HL-60 (cell line): ENCODE results near the gene CRIM1.

ENCODE experiments used
- GABPA ChIP-seq: IDR thresholded peaks from 2 replicates; pipeline ENCODE4 v1.6.1; 2012; ENCODE audit warnings: low read depth
- TF ChIP-seq, protein P1 (sequence below): IDR thresholded peaks from one replicate; pipeline ENCODE4 v1.5.1; 2011; ENCODE audit warnings: low read length, control low read depth, inconsistent platforms; ENCODE audit not compliant: insufficient read depth
- TF ChIP-seq, protein P2 (sequence below): IDR thresholded peaks from 2 replicates; pipeline ENCODE4 v1.6.1; 2012; ENCODE audit warnings: low read depth; ENCODE audit not compliant: insufficient replicate concordance

DNA sequence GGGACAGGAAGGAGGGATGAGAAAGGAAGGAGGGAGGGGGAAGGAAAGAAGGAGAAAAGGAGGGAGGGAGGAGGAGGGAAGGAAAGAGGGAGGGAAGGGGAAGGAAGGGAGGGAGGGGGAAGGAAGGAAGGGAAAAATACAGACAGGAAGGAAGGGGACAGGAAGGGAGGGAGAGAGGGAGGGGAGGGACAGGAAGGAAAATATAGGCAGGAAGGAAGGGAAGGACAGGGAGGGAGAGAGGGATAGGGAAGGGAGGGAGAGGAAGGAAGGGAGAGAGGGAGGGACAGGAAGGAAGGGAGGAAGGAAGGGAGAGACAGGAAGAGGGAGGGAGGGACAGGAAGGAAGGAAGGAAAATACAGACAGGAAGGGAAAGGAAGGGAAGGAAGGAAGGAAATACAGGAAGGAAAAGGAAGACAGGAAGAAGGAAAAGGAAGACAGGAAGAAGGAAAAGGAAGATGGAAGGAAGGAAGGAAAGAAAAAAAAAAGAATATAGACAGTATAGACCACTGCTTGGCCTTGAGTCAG lies 178.8 kb downstream of the CRIM1 start:
- TF ChIP-seq, protein P1, sequence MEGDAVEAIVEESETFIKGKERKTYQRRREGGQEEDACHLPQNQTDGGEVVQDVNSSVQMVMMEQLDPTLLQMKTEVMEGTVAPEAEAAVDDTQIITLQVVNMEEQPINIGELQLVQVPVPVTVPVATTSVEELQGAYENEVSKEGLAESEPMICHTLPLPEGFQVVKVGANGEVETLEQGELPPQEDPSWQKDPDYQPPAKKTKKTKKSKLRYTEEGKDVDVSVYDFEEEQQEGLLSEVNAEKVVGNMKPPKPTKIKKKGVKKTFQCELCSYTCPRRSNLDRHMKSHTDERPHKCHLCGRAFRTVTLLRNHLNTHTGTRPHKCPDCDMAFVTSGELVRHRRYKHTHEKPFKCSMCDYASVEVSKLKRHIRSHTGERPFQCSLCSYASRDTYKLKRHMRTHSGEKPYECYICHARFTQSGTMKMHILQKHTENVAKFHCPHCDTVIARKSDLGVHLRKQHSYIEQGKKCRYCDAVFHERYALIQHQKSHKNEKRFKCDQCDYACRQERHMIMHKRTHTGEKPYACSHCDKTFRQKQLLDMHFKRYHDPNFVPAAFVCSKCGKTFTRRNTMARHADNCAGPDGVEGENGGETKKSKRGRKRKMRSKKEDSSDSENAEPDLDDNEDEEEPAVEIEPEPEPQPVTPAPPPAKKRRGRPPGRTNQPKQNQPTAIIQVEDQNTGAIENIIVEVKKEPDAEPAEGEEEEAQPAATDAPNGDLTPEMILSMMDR = no peak
- no peak for TF ChIP-seq GABPA
- TF ChIP-seq, protein P2, sequence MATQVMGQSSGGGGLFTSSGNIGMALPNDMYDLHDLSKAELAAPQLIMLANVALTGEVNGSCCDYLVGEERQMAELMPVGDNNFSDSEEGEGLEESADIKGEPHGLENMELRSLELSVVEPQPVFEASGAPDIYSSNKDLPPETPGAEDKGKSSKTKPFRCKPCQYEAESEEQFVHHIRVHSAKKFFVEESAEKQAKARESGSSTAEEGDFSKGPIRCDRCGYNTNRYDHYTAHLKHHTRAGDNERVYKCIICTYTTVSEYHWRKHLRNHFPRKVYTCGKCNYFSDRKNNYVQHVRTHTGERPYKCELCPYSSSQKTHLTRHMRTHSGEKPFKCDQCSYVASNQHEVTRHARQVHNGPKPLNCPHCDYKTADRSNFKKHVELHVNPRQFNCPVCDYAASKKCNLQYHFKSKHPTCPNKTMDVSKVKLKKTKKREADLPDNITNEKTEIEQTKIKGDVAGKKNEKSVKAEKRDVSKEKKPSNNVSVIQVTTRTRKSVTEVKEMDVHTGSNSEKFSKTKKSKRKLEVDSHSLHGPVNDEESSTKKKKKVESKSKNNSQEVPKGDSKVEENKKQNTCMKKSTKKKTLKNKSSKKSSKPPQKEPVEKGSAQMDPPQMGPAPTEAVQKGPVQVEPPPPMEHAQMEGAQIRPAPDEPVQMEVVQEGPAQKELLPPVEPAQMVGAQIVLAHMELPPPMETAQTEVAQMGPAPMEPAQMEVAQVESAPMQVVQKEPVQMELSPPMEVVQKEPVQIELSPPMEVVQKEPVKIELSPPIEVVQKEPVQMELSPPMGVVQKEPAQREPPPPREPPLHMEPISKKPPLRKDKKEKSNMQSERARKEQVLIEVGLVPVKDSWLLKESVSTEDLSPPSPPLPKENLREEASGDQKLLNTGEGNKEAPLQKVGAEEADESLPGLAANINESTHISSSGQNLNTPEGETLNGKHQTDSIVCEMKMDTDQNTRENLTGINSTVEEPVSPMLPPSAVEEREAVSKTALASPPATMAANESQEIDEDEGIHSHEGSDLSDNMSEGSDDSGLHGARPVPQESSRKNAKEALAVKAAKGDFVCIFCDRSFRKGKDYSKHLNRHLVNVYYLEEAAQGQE = no peak
